HepG2 (cell line): ENCODE results near the gene NFIC. TPM values are rescaled to one million over a fixed set of nuclear protein-coding genes. Genes with fewer than 3 reads are reported as not detected.

Experiments used
- PHF21A ChIP-seq: sonication (generic); formaldehyde crosslinking; IDR thresholded peaks from 2 replicates; pipeline ENCODE4 v1.5.0; 2020; ENCODE audit warnings: mild to moderate bottlenecking, missing genetic modification reagents
- ZNF557 ChIP-seq: sonication (generic); formaldehyde crosslinking; IDR thresholded peaks from 2 replicates; pipeline ENCODE4 v1.4.0; 2020; ENCODE audit warnings: missing genetic modification reagents
- ZNF75D ChIP-seq: sonication (generic); formaldehyde crosslinking; IDR thresholded peaks from 2 replicates; pipeline ENCODE4 v1.8.1; 2023; ENCODE audit warnings: missing genetic modification reagents, mild to moderate bottlenecking, borderline replicate concordance
- polyA plus RNA-seq, 8 experiments: library from polyadenylated mRNA; depleted of rRNA in 3 of 8; stranded (reverse) in 7 of 8; unstranded in 1 of 8; fragments of >200 nt; fragmentation: Illumina TruSeq in 4 of 8; extraction: Trizol in 4 of 8; gene quantifications; 2 replicates each; pipeline versions ENCODE4 v1.2.1 to v1.2.3, GENCODE V29; 2011 to 2016; ENCODE audit warnings: low read depth in 4 of 8, missing spikeins in 1 of 8, mixed read lengths in 1 of 8; ENCODE audit not compliant: insufficient read depth in 1 of 8
- total RNA-seq, 5 experiments: library from RNA; depleted of rRNA; stranded (reverse); fragments of >200 nt; fragmentation: Illumina TruSeq; extraction: Trizol; gene quantifications; 2 replicates each; pipeline ENCODE4 v1.2.3, GENCODE V29; 2016; ENCODE audit warnings: low read depth in 1 of 5
- TF ChIP-seq, protein P1 (sequence below): sonication (generic); formaldehyde crosslinking; IDR thresholded peaks from 2 replicates; pipeline ENCODE4 v1.4.0; 2020; ENCODE audit warnings: low read depth, missing genetic modification reagents
- TF ChIP-seq, protein P2 (sequence below): sonication (generic); formaldehyde crosslinking; IDR thresholded peaks from 2 replicates; pipeline ENCODE4 v1.4.0; 2020; ENCODE audit warnings: missing genetic modification reagents, borderline replicate concordance
- TF ChIP-seq, protein P3 (sequence below): sonication (generic); formaldehyde crosslinking; IDR thresholded peaks from 2 replicates; pipeline ENCODE4 v1.5.0; 2020; ENCODE audit warnings: missing genetic modification reagents
- TF ChIP-seq, protein P4 (sequence below): sonication (generic); formaldehyde crosslinking; IDR thresholded peaks from 2 replicates; pipeline ENCODE4 v1.4.0; 2020; ENCODE audit warnings: mild to moderate bottlenecking, missing genetic modification reagents
- TF ChIP-seq, protein P5 (sequence below): sonication (generic); formaldehyde crosslinking; IDR thresholded peaks from 2 replicates; pipeline ENCODE4 v1.4.0; 2020; ENCODE audit warnings: mild to moderate bottlenecking, missing genetic modification reagents
- TF ChIP-seq, protein P6 (sequence below): sonication (generic); formaldehyde crosslinking; IDR thresholded peaks from 2 replicates; pipeline ENCODE4 v1.9.0; 2021; ENCODE audit warnings: missing genetic modification reagents, borderline replicate concordance

Gene NFIC
- total and polyA plus RNA-seq, 2 of the 13 experiments (the other 11 are each of a cell fraction or from before 2014, with no cell fraction given), result 1.3 to 2.5 TPM

DNA sequence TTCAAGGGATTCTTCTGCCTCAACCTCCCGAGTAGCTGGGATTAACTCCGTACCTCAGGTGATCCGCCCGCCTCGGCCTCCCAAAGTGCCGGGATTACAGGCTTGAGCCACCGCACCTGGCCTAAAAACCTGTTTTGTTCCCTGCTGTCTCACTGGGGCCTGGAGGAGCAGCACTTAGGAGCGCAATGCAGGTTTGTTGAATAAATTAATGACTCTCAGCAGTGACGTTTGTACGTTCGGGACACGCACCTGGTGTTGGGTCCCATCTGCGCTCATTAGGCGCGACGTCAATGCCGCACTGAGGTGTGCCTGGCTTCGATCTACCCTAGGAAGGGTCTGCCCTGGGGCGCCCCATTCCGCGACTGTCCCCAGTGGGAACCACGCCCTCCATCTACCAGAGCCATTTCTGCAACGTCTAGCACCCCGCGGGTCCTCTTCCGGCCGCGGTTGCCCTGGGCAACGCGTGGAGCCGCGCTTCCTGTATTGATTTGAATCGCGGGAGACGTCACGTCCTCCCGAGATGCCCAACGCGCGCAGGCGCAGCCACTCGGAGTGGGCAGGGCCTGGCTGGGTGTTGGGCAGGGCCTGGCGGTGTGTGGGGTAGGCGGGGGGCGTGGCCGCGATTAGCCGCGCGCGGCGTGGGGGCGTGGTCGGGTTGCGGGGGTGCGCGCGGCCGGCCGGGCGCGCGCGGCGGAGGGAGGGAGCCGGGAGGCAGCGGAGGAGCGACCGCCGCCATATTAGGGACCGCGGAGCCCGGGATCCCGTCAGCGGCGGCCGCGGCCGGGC is 139.4 kb downstream of the NFIC start, which contains the start of gene FZR1 (continued):
- TF ChIP-seq, protein P1, sequence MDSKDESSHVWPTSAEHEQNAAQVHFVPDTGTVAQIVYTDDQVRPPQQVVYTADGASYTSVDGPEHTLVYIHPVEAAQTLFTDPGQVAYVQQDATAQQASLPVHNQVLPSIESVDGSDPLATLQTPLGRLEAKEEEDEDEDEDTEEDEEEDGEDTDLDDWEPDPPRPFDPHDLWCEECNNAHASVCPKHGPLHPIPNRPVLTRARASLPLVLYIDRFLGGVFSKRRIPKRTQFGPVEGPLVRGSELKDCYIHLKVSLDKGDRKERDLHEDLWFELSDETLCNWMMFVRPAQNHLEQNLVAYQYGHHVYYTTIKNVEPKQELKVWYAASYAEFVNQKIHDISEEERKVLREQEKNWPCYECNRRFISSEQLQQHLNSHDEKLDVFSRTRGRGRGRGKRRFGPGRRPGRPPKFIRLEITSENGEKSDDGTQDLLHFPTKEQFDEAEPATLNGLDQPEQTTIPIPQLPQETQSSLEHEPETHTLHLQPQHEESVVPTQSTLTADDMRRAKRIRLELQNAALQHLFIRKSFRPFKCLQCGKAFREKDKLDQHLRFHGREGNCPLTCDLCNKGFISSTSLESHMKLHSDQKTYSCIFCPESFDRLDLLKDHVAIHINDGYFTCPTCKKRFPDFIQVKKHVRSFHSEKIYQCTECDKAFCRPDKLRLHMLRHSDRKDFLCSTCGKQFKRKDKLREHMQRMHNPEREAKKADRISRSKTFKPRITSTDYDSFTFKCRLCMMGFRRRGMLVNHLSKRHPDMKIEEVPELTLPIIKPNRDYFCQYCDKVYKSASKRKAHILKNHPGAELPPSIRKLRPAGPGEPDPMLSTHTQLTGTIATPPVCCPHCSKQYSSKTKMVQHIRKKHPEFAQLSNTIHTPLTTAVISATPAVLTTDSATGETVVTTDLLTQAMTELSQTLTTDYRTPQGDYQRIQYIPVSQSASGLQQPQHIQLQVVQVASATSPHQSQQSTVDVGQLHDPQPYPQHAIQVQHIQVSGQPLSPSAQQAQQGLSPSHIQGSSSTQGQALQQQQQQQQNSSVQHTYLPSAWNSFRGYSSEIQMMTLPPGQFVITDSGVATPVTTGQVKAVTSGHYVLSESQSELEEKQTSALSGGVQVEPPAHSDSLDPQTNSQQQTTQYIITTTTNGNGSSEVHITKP (CRISPR knock-in tag), result peak; percentile 62; the same call in 1 of the 2 replicates
- TF ChIP-seq, protein P2, sequence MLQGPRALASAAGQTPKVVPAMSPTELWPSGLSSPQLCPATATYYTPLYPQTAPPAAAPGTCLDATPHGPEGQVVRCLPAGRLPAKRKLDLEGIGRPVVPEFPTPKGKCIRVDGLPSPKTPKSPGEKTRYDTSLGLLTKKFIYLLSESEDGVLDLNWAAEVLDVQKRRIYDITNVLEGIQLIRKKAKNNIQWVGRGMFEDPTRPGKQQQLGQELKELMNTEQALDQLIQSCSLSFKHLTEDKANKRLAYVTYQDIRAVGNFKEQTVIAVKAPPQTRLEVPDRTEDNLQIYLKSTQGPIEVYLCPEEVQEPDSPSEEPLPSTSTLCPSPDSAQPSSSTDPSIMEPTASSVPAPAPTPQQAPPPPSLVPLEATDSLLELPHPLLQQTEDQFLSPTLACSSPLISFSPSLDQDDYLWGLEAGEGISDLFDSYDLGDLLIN (CRISPR knock-in tag), result no peak
- TF ChIP-seq, protein P3, sequence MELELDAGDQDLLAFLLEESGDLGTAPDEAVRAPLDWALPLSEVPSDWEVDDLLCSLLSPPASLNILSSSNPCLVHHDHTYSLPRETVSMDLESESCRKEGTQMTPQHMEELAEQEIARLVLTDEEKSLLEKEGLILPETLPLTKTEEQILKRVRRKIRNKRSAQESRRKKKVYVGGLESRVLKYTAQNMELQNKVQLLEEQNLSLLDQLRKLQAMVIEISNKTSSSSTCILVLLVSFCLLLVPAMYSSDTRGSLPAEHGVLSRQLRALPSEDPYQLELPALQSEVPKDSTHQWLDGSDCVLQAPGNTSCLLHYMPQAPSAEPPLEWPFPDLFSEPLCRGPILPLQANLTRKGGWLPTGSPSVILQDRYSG (CRISPR knock-in tag), result no peak
- TF ChIP-seq ZNF557, result no peak
- TF ChIP-seq, protein P4, sequence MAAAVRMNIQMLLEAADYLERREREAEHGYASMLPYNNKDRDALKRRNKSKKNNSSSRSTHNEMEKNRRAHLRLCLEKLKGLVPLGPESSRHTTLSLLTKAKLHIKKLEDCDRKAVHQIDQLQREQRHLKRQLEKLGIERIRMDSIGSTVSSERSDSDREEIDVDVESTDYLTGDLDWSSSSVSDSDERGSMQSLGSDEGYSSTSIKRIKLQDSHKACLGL (CRISPR knock-in tag), result 0 out of 2 replicates have a peak, but pooled peaks have one; percentile 46
- TF ChIP-seq ZNF75D (CRISPR knock-in tag), result no peak
- TF ChIP-seq, protein P5, sequence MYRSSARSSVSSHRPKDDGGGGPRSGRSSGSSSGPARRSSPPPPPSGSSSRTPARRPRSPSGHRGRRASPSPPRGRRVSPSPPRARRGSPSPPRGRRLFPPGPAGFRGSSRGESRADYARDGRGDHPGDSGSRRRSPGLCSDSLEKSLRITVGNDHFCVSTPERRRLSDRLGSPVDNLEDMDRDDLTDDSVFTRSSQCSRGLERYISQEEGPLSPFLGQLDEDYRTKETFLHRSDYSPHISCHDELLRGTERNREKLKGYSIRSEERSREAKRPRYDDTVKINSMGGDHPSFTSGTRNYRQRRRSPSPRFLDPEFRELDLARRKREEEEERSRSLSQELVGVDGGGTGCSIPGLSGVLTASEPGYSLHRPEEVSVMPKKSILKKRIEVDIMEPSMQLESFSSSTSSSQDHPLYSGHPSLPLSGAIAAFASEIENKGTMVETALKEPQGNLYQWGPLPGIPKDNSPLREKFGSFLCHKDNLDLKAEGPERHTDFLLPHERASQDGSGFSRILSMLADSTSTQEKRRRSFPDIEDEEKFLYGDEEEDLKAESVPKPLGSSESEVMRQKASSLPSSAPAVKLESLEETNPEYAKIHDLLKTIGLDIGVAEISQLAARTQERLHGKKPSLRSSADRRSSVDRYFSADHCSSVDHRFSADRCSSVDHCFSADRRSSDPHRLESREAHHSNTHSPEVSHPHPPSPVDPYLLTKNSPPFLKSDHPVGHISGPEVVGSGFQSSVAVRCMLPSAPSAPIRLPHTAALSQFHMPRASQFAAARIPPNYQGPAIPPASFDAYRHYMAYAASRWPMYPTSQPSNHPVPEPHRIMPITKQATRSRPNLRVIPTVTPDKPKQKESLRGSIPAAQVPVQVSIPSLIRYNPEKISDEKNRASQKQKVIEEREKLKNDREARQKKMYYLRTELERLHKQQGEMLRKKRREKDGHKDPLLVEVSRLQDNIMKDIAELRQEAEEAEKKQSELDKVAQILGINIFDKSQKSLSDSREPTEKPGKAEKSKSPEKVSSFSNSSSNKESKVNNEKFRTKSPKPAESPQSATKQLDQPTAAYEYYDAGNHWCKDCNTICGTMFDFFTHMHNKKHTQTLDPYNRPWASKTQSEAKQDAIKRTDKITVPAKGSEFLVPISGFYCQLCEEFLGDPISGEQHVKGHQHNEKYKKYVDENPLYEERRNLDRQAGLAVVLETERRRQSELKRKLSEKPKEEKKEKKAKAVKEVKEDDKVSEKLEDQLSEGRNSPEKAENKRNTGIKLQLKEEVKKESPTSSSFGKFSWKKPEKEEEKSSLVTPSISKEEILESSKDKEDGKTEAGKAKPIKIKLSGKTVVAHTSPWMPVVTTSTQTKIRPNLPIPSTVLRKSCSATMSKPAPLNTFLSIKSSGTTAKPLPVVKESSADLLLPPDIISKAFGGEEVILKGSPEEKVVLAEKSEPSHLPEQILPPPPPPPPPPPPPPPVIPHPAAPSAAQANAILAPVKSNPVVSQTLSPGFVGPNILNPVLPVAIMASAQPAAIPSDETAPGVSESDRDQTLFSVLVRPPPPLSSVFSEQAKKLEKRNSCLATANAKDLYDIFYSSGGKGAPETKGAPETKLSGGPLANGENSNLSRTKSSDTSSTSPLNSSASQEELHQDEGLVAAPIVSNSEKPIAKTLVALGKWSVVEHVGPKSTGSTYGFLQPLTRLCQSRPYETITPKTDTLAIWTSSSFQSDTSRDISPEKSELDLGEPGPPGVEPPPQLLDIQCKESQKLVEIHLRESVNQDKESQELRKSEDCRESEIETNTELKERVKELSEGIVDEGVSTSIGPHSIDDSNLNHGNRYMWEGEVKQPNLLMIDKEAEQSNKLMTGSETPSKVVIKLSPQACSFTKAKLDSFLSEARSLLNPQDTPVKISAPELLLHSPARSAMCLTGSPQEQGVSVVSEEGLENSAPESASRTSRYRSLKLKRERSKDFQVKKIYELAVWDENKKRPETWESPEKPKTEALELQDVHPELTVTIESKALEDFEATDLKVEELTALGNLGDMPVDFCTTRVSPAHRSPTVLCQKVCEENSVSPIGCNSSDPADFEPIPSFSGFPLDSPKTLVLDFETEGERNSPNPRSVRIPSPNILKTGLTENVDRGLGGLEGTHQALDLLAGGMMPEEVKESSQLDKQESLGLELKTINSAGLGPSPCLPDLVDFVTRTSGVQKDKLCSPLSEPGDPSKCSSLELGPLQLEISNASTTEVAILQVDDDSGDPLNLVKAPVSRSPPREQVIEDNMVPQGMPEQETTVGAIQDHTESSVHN (CRISPR knock-in tag), result no peak
- TF ChIP-seq, protein P6, sequence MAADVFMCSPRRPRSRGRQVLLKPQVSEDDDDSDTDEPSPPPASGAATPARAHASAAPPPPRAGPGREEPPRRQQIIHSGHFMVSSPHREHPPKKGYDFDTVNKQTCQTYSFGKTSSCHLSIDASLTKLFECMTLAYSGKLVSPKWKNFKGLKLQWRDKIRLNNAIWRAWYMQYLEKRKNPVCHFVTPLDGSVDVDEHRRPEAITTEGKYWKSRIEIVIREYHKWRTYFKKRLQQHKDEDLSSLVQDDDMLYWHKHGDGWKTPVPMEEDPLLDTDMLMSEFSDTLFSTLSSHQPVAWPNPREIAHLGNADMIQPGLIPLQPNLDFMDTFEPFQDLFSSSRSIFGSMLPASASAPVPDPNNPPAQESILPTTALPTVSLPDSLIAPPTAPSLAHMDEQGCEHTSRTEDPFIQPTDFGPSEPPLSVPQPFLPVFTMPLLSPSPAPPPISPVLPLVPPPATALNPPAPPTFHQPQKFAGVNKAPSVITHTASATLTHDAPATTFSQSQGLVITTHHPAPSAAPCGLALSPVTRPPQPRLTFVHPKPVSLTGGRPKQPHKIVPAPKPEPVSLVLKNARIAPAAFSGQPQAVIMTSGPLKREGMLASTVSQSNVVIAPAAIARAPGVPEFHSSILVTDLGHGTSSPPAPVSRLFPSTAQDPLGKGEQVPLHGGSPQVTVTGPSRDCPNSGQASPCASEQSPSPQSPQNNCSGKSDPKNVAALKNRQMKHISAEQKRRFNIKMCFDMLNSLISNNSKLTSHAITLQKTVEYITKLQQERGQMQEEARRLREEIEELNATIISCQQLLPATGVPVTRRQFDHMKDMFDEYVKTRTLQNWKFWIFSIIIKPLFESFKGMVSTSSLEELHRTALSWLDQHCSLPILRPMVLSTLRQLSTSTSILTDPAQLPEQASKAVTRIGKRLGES (CRISPR knock-in tag), result no peak
- TF ChIP-seq PHF21A (CRISPR knock-in tag), result peak; percentile 40; the same call in 1 of the 2 replicates
